H1 (cell line): Measurements from ENCODE around the gene ZNF536. TPM values are rescaled to one million over a fixed set of nuclear protein-coding genes. Genes with fewer than 3 reads are reported as not detected.

ENCODE experiments used
- BACH1 ChIP-seq: IDR thresholded peaks from 2 replicates; pipeline ENCODE4 v1.6.1; 2012; ENCODE audit warnings: low read length, improper control_type of control experiment
- CBX5 ChIP-seq: fragments of 300-800, 300-1000 bp; sonication (generic); IDR thresholded peaks from 2 replicates; pipeline ENCODE4 v1.7.1; 2016; ENCODE audit warnings: antibody characterized with exemption, low read length, low read depth
- GTF2F1 ChIP-seq: IDR thresholded peaks from 2 replicates; pipeline ENCODE4 v1.6.1; 2012; ENCODE audit warnings: low read depth, low read length, improper control_type of control experiment, borderline replicate concordance
- HDAC2 ChIP-seq, 2 experiments: fragments of 300-600 bp in 1 of 2; sonication (generic) in 1 of 2; IDR thresholded peaks; 2 replicates each; pipeline ENCODE4 v1.6.1; 2011 to 2012; ENCODE audit warnings: low read depth in 2 of 2, low read length in 2 of 2, mild to moderate bottlenecking in 2 of 2, moderate library complexity in 2 of 2, borderline replicate concordance in 1 of 2, inconsistent platforms in 1 of 2
- KDM4A ChIP-seq: IDR thresholded peaks from one replicate; pipeline ENCODE4 v1.7.1; 2012; ENCODE audit warnings: low read depth, mild to moderate bottlenecking, moderate library complexity, low read length, inconsistent platforms; ENCODE audit not compliant: severe bottlenecking
- POLR2A ChIP-seq, 2 experiments: IDR thresholded peaks; 1 replicate in 1 of 2; 2 replicates in 1 of 2; pipeline ENCODE4 v1.6.1; 2011; ENCODE audit warnings: low read depth in 2 of 2, low read length in 2 of 2, mild to moderate bottlenecking in 2 of 2; ENCODE audit errors: control extremely low read depth in 1 of 2
- SP2 ChIP-seq: IDR thresholded peaks from 2 replicates; pipeline ENCODE4 v1.6.1; 2012; ENCODE audit warnings: mild to moderate bottlenecking, low read length, inconsistent platforms
- SRF ChIP-seq: IDR thresholded peaks from 2 replicates; pipeline ENCODE4 v1.6.1; 2011; ENCODE audit warnings: mild to moderate bottlenecking, low read depth, low read length, moderate library complexity
- TCF12 ChIP-seq: IDR thresholded peaks from 2 replicates; pipeline ENCODE4 v1.6.1; 2011; ENCODE audit warnings: low read depth, mild to moderate bottlenecking, low read length
- polyA plus RNA-seq, 7 experiments: library from polyadenylated mRNA; depleted of rRNA in 3 of 7; stranded (reverse) in 5 of 7; unstranded in 2 of 7; fragments of >200 nt in 5 of 7; fragments of 200-250 nt in 2 of 7; gene quantifications; 1 replicate in 5 of 7; 2 replicates in 1 of 7; 4 replicates in 1 of 7; pipeline versions ENCODE4 v1.2.1 to v1.2.3, GENCODE V29; 2011 to 2013; ENCODE audit warnings: missing spikeins in 2 of 7, mixed read lengths in 2 of 7
- total RNA-seq: library from RNA; stranded (reverse); fragmentation: NEBNext Ultra II Directional; extraction: Animal tissue kit (Norgen Biotek cat#: 25700); gene quantifications from 2 replicates; pipeline ENCODE4 v1.2.1, GENCODE V29; 2021

The ZNF536 gene
- total and polyA plus RNA-seq, 2 of the 8 experiments (the other 6 are each of a cell fraction or from before 2014, with no cell fraction given), result 0.09 to 0.11 TPM

- TF ChIP-seq HDAC2 (IDR thresholded peaks at IDR 0.05; ENCODE audit: borderline replicate concordance in 1 of 2, low read depth in 2 of 2, low read length in 2 of 2) (no peak), GTF2F1 (no peak), SP2 (no peak), TCF12 (no peak), KDM4A (no peak), BACH1 (no peak), CBX5 (no peak), POLR2A (IDR thresholded peaks at IDR 0.05; ENCODE audit: control extremely low read depth in 1 of 2, low read depth in 2 of 2, low read length in 2 of 2) (no peak), SRF (no peak)
Measured at GRCh38 chr19:30559446-30559845, 187.3 kb downstream of the ZNF536 start (continued).
